OCI-LY1 (cell line): ENCODE results near the gene LEKR1.

ENCODE experiments used
- H2AFZ ChIP-seq: fragments of 200-600 bp; sonication (generic), shearing (Covaris generic); 2 replicates; pipeline ENCODE4 v1.6.0; 2014; ENCODE audit warnings: antibody characterized with exemption, mild to moderate bottlenecking, low read length
- H3F3A ChIP-seq: fragments of 200-600 bp; sonication (generic), shearing (Covaris generic); 2 replicates; pipeline ENCODE4 v1.6.0; 2014; ENCODE audit warnings: mild to moderate bottlenecking, antibody characterized with exemption, low read length, moderate library complexity; ENCODE audit not compliant: insufficient read depth
- H3K27ac ChIP-seq: fragments of 200-600 bp; sonication (generic); 2 replicates; pipeline ENCODE4 v1.5.1; 2014; ENCODE audit warnings: low read length, mixed run types, mild to moderate bottlenecking, low read depth; ENCODE audit not compliant: poor library complexity, severe bottlenecking
- H3K27me3 ChIP-seq: fragments of 200-600 bp; sonication (generic); 2 replicates; pipeline ENCODE4 v1.6.0; 2014; ENCODE audit warnings: antibody characterized with exemption, mild to moderate bottlenecking, low read length, moderate library complexity; ENCODE audit not compliant: insufficient read depth
- H3K36me3 ChIP-seq: fragments of 200-600 bp; sonication (generic); 2 replicates; pipeline ENCODE4 v1.6.1; 2014; ENCODE audit warnings: mild to moderate bottlenecking, antibody characterized with exemption, low read length, moderate library complexity, mixed read lengths; ENCODE audit not compliant: insufficient read depth
- H3K4me1 ChIP-seq: fragments of 200-600 bp; sonication (generic); 2 replicates; pipeline ENCODE4 v1.5.1; 2014; ENCODE audit warnings: mild to moderate bottlenecking, low read length, moderate library complexity; ENCODE audit not compliant: insufficient read depth, severe bottlenecking
- H3K4me2 ChIP-seq: fragments of 200-600 bp; sonication (generic), shearing (Covaris generic); 2 replicates; pipeline ENCODE4 v1.6.1; 2014; ENCODE audit warnings: low read length
- H3K4me3 ChIP-seq: fragments of 200-600 bp; sonication (generic); 2 replicates; pipeline ENCODE4 v1.5.1; 2014; ENCODE audit warnings: low read length, low read depth, mild to moderate bottlenecking, mixed read lengths; ENCODE audit not compliant: poor library complexity, severe bottlenecking
- H3K79me2 ChIP-seq: fragments of 200-600 bp; shearing (Covaris generic); 2 replicates; pipeline ENCODE4 v1.6.1; 2016; ENCODE audit warnings: mixed run types, low read length, mixed read lengths; ENCODE audit not compliant: insufficient read depth
- H3K9ac ChIP-seq: fragments of 200-600 bp; sonication (generic), shearing (Covaris generic); 2 replicates; pipeline ENCODE4 v1.6.1; 2014; ENCODE audit warnings: mild to moderate bottlenecking, low read length, mixed read lengths
- H3K9me2 ChIP-seq: fragments of 200-600 bp; sonication (generic), shearing (Covaris generic); 2 replicates; pipeline ENCODE4 v1.6.1; 2014; ENCODE audit warnings: low read depth, mild to moderate bottlenecking, low read length, mixed read lengths
- H3K9me3 ChIP-seq: fragments of 200-600 bp; shearing (Covaris generic); 2 replicates; pipeline ENCODE4 v1.6.1; 2014; ENCODE audit warnings: low read length, mixed read lengths
- H4K20me1 ChIP-seq: fragments of 200-600 bp; sonication (generic), shearing (Covaris generic); 2 replicates; pipeline ENCODE4 v1.6.0; 2016; ENCODE audit warnings: mild to moderate bottlenecking, low read length; ENCODE audit not compliant: insufficient read depth
- EZH2 ChIP-seq: fragments of 200-600 bp; sonication (generic), shearing (Covaris generic); IDR thresholded peaks from 2 replicates; pipeline ENCODE4 v1.8.0; 2017; ENCODE audit warnings: borderline replicate concordance, mixed run types, mild to moderate bottlenecking, antibody characterized with exemption, low read length, moderate library complexity, mixed read lengths
- TF ChIP-seq, protein P1 (sequence below): fragments of 200-600 bp; sonication (generic), shearing (Covaris generic); IDR thresholded peaks from 2 replicates; pipeline ENCODE4 v1.5.1; 2017; ENCODE audit warnings: mild to moderate bottlenecking, antibody characterized with exemption, low read length, moderate library complexity, mixed read lengths

LEKR1 gene

GRCh38 chr3:156811089-156811862 lies 14.9 kb upstream of the LEKR1 start:
- Histone ChIP-seq H3K27ac (no peak overlapping the region), H3K4me3 (no peak overlapping the region), H3F3A (no peaks in the 10 kb centered on the region), H3K9me2 (no peaks in the 10 kb centered on the region), H3K9me3 (no peaks in the 10 kb centered on the region), H3K36me3 (peaks cover 39% of the 10 kb centered on the region), H3K27me3 (no peaks in the 10 kb centered on the region), H3K79me2 (peaks cover 45% of the 10 kb centered on the region), H4K20me1 (no peaks in the 10 kb centered on the region), H3K4me1 (peaks cover 49% of the 10 kb centered on the region), H3K4me2 (no peak overlapping the region), H2AFZ (no peak overlapping the region), H3K9ac (no peak overlapping the region)
- no peak for TF ChIP-seq EZH2
- TF ChIP-seq, protein P1, sequence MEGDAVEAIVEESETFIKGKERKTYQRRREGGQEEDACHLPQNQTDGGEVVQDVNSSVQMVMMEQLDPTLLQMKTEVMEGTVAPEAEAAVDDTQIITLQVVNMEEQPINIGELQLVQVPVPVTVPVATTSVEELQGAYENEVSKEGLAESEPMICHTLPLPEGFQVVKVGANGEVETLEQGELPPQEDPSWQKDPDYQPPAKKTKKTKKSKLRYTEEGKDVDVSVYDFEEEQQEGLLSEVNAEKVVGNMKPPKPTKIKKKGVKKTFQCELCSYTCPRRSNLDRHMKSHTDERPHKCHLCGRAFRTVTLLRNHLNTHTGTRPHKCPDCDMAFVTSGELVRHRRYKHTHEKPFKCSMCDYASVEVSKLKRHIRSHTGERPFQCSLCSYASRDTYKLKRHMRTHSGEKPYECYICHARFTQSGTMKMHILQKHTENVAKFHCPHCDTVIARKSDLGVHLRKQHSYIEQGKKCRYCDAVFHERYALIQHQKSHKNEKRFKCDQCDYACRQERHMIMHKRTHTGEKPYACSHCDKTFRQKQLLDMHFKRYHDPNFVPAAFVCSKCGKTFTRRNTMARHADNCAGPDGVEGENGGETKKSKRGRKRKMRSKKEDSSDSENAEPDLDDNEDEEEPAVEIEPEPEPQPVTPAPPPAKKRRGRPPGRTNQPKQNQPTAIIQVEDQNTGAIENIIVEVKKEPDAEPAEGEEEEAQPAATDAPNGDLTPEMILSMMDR = no peak

DNA sequence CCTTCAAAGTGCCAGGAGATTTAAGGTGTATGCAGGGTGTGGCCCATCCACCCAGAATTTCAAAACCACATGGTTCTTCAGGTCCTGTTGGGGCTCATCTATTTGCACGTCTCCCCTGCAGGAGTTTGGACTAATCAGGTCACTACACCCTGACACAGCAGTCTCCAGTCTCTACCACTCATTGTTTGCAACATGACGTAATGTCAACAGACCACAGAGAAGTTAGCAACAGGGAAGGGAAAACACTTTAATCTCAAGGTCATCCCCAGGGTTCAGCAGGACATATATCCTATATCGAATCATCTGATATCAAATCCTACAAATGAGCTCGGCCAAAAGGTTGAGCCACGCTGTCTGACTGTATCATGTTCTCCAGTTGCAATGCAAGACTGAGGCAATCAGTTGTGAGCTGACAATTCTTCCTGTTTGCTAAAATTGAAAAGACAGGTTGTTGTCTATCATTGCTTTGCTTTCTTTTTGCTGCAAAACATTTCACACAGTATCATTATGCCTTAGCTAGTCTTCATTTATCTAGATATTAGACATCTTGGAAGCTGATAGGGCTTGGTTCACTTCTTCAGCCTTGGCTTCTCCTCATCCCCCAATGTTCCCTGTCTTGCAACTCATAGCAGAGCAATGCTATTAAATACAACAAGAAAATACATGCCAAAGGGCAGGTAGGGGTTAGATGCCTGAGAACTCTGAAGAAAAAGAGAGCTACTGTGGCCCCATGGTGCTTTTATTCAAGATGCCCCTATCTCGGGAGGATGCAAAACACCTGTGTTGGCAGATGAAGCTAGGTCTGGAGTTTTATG lies 13.4 kb upstream of the LEKR1 start:
- H3K9me3 ChIP-seq = no peaks in the 10 kb centered on the region
- TF ChIP-seq, protein P1 = no peak
- no peak for TF ChIP-seq EZH2
- H3K9ac ChIP-seq = no peak overlapping the region; the same call in 1 of the 2 replicates
- H3K79me2 ChIP-seq = peaks cover 45% of the 10 kb centered on the region
- H3K9me2 ChIP-seq = no peaks in the 10 kb centered on the region
- peak overlapping the region; percentile 29 for H3K4me2 ChIP-seq
- no peaks in the 10 kb centered on the region for H3K27me3 ChIP-seq
- peaks cover 60% of the 10 kb centered on the region for H3K4me1 ChIP-seq
- H3K27ac ChIP-seq = peak overlapping the region; percentile 53
- H4K20me1 ChIP-seq = no peaks in the 10 kb centered on the region
- peak overlapping the region; percentile 4 for H3K4me3 ChIP-seq
- peaks cover 31% of the 10 kb centered on the region for H3K36me3 ChIP-seq
- no peaks in the 10 kb centered on the region for H3F3A ChIP-seq
- H2AFZ ChIP-seq = no peak overlapping the region

DNA sequence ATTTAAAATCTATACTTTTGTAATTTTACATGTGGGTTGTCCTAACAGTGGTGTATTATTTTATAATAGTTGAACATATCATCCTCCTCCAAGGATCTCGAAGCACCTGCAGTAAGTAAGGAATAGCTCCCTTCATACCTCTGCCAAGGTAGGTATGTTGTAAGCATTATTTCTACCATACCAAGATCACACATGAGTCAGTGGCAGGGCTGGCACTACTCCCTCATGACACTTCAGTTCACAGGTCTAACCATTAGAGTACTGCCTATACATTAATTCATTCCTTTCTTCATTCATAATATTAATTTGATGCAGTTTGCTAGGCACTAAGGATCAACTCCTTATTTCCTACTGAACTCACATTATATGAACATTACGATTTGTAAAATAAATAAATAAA lies 11.9 kb upstream of the LEKR1 start:
- Histone ChIP-seq H3K4me3 (no peak overlapping the region), H3K27me3 (no peaks in the 10 kb centered on the region), H3K4me2 (peak overlapping the region; percentile 21), H3K36me3 (peaks cover 31% of the 10 kb centered on the region), H3K4me1 (peaks cover 76% of the 10 kb centered on the region), H4K20me1 (no peaks in the 10 kb centered on the region), H3K9me3 (no peaks in the 10 kb centered on the region), H3K79me2 (peaks cover 42% of the 10 kb centered on the region), H3F3A (no peaks in the 10 kb centered on the region), H2AFZ (no peak overlapping the region), H3K9ac (no peak overlapping the region), H3K27ac (peak overlapping the region; percentile 94), H3K9me2 (no peaks in the 10 kb centered on the region)
- TF ChIP-seq, protein P1 = no peak
- TF ChIP-seq EZH2 = no peak
